OCI-LY1 (cell line): ENCODE measurements around the gene IL1RAPL2.

ENCODE experiments used
- EZH2 ChIP-seq: fragments of 200-600 bp; sonication (generic), shearing (Covaris generic); IDR thresholded peaks from 2 replicates; pipeline ENCODE4 v1.8.0; 2017; ENCODE audit warnings: borderline replicate concordance, mixed run types, mild to moderate bottlenecking, antibody characterized with exemption, low read length, moderate library complexity, mixed read lengths
- TF ChIP-seq, protein P1 (sequence below): fragments of 200-600 bp; sonication (generic), shearing (Covaris generic); IDR thresholded peaks from 2 replicates; pipeline ENCODE4 v1.5.1; 2017; ENCODE audit warnings: mild to moderate bottlenecking, antibody characterized with exemption, low read length, moderate library complexity, mixed read lengths

- TF ChIP-seq, protein P1, sequence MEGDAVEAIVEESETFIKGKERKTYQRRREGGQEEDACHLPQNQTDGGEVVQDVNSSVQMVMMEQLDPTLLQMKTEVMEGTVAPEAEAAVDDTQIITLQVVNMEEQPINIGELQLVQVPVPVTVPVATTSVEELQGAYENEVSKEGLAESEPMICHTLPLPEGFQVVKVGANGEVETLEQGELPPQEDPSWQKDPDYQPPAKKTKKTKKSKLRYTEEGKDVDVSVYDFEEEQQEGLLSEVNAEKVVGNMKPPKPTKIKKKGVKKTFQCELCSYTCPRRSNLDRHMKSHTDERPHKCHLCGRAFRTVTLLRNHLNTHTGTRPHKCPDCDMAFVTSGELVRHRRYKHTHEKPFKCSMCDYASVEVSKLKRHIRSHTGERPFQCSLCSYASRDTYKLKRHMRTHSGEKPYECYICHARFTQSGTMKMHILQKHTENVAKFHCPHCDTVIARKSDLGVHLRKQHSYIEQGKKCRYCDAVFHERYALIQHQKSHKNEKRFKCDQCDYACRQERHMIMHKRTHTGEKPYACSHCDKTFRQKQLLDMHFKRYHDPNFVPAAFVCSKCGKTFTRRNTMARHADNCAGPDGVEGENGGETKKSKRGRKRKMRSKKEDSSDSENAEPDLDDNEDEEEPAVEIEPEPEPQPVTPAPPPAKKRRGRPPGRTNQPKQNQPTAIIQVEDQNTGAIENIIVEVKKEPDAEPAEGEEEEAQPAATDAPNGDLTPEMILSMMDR = no peak
- no peak for TF ChIP-seq EZH2
These were observed 936.3 kb downstream of the IL1RAPL2 start for GRCh38 chrX:105502336-105502735.
